Neural cell (in vitro differentiated cells): ENCODE data around the gene DLG2. TPM values are rescaled to one million over a fixed set of nuclear protein-coding genes. Genes with fewer than 3 reads are reported as not detected.

Experiments
- H2AFZ ChIP-seq: fragments of 200-600, 300-800 bp; sonication (generic), shearing (Covaris generic); 2 replicates; pipeline ENCODE4 v1.6.0; 2014; ENCODE audit warnings: low read depth, mild to moderate bottlenecking, antibody characterized with exemption, low read length, moderate library complexity
- H3F3A ChIP-seq: fragments of 200-600 bp; shearing (Covaris generic); 2 replicates; pipeline ENCODE4 v1.6.1; 2016; ENCODE audit warnings: mild to moderate bottlenecking, moderate library complexity, mixed read lengths, antibody characterized with exemption, low read length; ENCODE audit not compliant: insufficient read depth, poor library complexity, severe bottlenecking
- H3K27ac ChIP-seq: fragments of 200-600, 300-800 bp; sonication (generic), shearing (Covaris generic); 2 replicates; pipeline ENCODE4 v1.5.1; 2014; ENCODE audit warnings: mild to moderate bottlenecking, low read length, moderate library complexity
- H3K27me3 ChIP-seq: fragments of 300-800, 200-600 bp; sonication (generic), shearing (Covaris generic); 2 replicates; pipeline ENCODE4 v1.6.0; 2014; ENCODE audit warnings: mild to moderate bottlenecking, low read depth, low read length, moderate library complexity; ENCODE audit not compliant: insufficient read depth
- H3K36me3 ChIP-seq: fragments of 300-800, 200-600 bp; sonication (generic), shearing (Covaris generic); 2 replicates; pipeline ENCODE4 v1.5.1; 2014; ENCODE audit warnings: mild to moderate bottlenecking, antibody characterized with exemption, low read length, moderate library complexity; ENCODE audit not compliant: insufficient read depth
- H3K4me2 ChIP-seq: fragments of 300-800, 200-600 bp; sonication (generic), shearing (Covaris generic); 2 replicates; pipeline ENCODE4 v1.6.0; 2014; ENCODE audit warnings: mild to moderate bottlenecking, low read length
- H3K4me3 ChIP-seq: fragments of 300-800, 200-600 bp; sonication (generic), shearing (Covaris generic); 2 replicates; pipeline ENCODE4 v1.5.1; 2014; ENCODE audit warnings: mild to moderate bottlenecking, low read length, moderate library complexity
- H3K79me2 ChIP-seq: fragments of 200-600 bp; shearing (Covaris generic); replicated peaks from 2 replicates; pipeline ENCODE4 v1.6.0; 2014; ENCODE audit warnings: mild to moderate bottlenecking, low read length, moderate library complexity; ENCODE audit not compliant: insufficient read depth
- H3K9ac ChIP-seq: fragments of 300-800, 200-600 bp; sonication (generic), shearing (Covaris generic); 2 replicates; pipeline ENCODE4 v1.6.1; 2016; ENCODE audit warnings: mild to moderate bottlenecking, low read length, mixed read lengths
- H3K9me2 ChIP-seq: fragments of 200-600 bp; shearing (Covaris generic); 2 replicates; pipeline ENCODE4 v1.6.1; 2016; ENCODE audit warnings: mild to moderate bottlenecking, low read length, mixed read lengths; ENCODE audit not compliant: insufficient read depth
- H3K9me3 ChIP-seq: fragments of 200-600, 300-800 bp; sonication (generic), shearing (Covaris generic); 2 replicates; pipeline ENCODE4 v1.6.1; 2016; ENCODE audit warnings: mild to moderate bottlenecking, mixed run types, low read length, moderate library complexity, mixed read lengths
- H4K20me1 ChIP-seq: fragments of 200-600 bp; shearing (Covaris generic); 2 replicates; pipeline ENCODE4 v1.6.1; 2016; ENCODE audit warnings: mild to moderate bottlenecking, mixed run types; ENCODE audit not compliant: insufficient read depth
- CTCF ChIP-seq: fragments of 450-650 bp; IDR thresholded peaks from 2 replicates; pipeline ENCODE4 v1.5.1; 2014; ENCODE audit warnings: antibody characterized with exemption, mild to moderate bottlenecking, moderate library complexity; ENCODE audit not compliant: poor library complexity, severe bottlenecking
- EP300 ChIP-seq: fragments of 450-650 bp; conservative IDR thresholded peaks from 2 replicates; pipeline ENCODE4 v1.6.1; 2014; ENCODE audit warnings: antibody characterized with exemption, mild to moderate bottlenecking, moderate library complexity; ENCODE audit not compliant: poor library complexity, severe bottlenecking
- EZH2 ChIP-seq: fragments of 200-600, 300-800 bp; shearing (Covaris generic), sonication (generic); IDR thresholded peaks from 2 replicates; pipeline ENCODE4 v1.6.1; 2014; ENCODE audit warnings: antibody characterized with exemption, low read length, borderline replicate concordance, mild to moderate bottlenecking; ENCODE audit not compliant: insufficient read depth, poor library complexity, severe bottlenecking
- MXI1 ChIP-seq: fragments of 450-650 bp; conservative IDR thresholded peaks from 2 replicates; pipeline ENCODE4 v1.6.1; 2014; ENCODE audit warnings: antibody characterized with exemption, mild to moderate bottlenecking; ENCODE audit not compliant: poor library complexity, severe bottlenecking
- POLR2AphosphoS5 ChIP-seq: IDR thresholded peaks from 2 replicates; pipeline ENCODE4 v1.6.1; 2012
- RAD21 ChIP-seq: fragments of 450-650 bp; conservative IDR thresholded peaks from 2 replicates; pipeline ENCODE4 v1.6.1; 2014; ENCODE audit warnings: antibody characterized with exemption, mild to moderate bottlenecking, moderate library complexity
- REST ChIP-seq: IDR thresholded peaks from 2 replicates; pipeline ENCODE4 v1.6.1; 2012; ENCODE audit warnings: borderline replicate concordance
- SMC3 ChIP-seq: fragments of 450-650 bp; conservative IDR thresholded peaks from 2 replicates; pipeline ENCODE4 v1.6.1; 2014; ENCODE audit warnings: antibody characterized with exemption, mild to moderate bottlenecking, moderate library complexity; ENCODE audit not compliant: poor library complexity
- TAF1 ChIP-seq: IDR thresholded peaks from 2 replicates; pipeline ENCODE4 v1.6.1; 2012; ENCODE audit warnings: low read depth
- polyA plus RNA-seq: library from polyadenylated mRNA; depleted of rRNA; stranded (reverse); fragments of >200 nt; gene quantifications from 2 replicates; pipeline ENCODE4 v1.2.3, GENCODE V29; 2014

The DLG2 gene
- polyA plus RNA-seq, 1 donor from 2014 or later, result 179 TPM

- no peaks in the 10 kb centered on the region for H3K9me3 ChIP-seq
- no peak overlapping the region for H3K4me2 ChIP-seq
- H3K9ac ChIP-seq, result no peak overlapping the region
- H3K27ac ChIP-seq, result no peak overlapping the region
- H4K20me1 ChIP-seq, result no peaks in the 10 kb centered on the region
- no peaks in the 10 kb centered on the region for H3K9me2 ChIP-seq
- TF ChIP-seq CTCF (no peak), EP300 (no peak), MXI1 (no peak), SMC3 (no peak), REST (no peak)
- no peak overlapping the region for H2AFZ ChIP-seq
- no peaks in the 10 kb centered on the region for H3K79me2 ChIP-seq
- no peaks in the 10 kb centered on the region for H3K36me3 ChIP-seq
- no peak overlapping the region for H3K4me3 ChIP-seq
- H3K27me3 ChIP-seq, result no peaks in the 10 kb centered on the region
- H3F3A ChIP-seq, result no peaks in the 10 kb centered on the region
These were observed 131.2 kb downstream of the DLG2 start for GRCh38 chr11:85495918-85496317.

GRCh38 chr11:85494396-85494795 is 132.7 kb downstream of the DLG2 start:
- Histone ChIP-seq H4K20me1 (no peaks in the 10 kb centered on the region), H3K9me3 (no peaks in the 10 kb centered on the region), H3K36me3 (no peaks in the 10 kb centered on the region), H3K4me2 (no peak overlapping the region), H3F3A (no peaks in the 10 kb centered on the region), H3K9me2 (no peaks in the 10 kb centered on the region), H2AFZ (no peak overlapping the region), H3K4me3 (no peak overlapping the region), H3K79me2 (no peaks in the 10 kb centered on the region), H3K27me3 (no peaks in the 10 kb centered on the region), H3K27ac (no peak overlapping the region), H3K9ac (no peak overlapping the region)
- no peak for TF ChIP-seq MXI1
- TF ChIP-seq POLR2AphosphoS5, result no peak
- TF ChIP-seq RAD21, result no peak
- TF ChIP-seq EZH2, result no peak
- no peak for TF ChIP-seq CTCF
- no peak for TF ChIP-seq SMC3
- no peak for TF ChIP-seq TAF1
- no peak for TF ChIP-seq REST
- no peak for TF ChIP-seq EP300
